NCI-H2029 (cell line): ENCODE measurements around the gene KLRF1.

Source experiments
- DNase-seq: peaks from one replicate; lab custom pipeline; 2025; lab: John Stamatoyannopoulos, UW

KLRF1 gene, protein sequence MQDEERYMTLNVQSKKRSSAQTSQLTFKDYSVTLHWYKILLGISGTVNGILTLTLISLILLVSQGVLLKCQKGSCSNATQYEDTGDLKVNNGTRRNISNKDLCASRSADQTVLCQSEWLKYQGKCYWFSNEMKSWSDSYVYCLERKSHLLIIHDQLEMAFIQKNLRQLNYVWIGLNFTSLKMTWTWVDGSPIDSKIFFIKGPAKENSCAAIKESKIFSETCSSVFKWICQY

DNA sequence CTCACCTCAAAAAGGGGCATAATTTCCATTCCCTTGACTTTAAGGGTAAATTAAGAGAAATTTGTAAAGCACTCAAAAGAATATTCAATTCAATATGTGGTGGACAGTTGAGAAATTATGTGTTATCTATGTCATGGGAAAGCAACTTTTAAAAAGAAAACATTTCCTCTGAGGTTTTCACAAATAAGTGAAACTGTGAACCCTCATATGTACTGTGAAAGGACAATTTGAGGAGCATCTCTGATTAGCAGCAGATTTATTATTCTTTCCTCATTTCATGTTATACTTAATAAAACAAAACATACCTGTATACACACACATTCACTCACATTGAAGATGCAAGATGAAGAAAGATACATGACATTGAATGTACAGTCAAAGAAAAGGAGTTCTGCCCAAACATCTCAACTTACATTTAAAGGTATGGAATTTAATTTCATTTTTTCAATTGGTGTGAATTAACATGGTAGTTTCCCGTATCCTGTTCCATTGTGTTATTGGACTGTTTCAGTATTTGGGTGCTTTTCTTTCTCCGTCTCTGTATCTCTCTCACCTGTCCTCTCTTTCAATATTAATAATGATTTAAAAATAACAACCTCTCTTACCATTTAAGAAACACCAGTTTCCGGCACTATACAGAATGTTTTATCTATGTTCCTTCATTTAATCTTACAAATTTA is at the start of gene KLRF1:
KLRF1 (plus strand) TSS at position 273 of the 680 bp plus-strand sequence; CDS start at position 337, 64 bp downstream.
- no peak for DNase-seq

DNA sequence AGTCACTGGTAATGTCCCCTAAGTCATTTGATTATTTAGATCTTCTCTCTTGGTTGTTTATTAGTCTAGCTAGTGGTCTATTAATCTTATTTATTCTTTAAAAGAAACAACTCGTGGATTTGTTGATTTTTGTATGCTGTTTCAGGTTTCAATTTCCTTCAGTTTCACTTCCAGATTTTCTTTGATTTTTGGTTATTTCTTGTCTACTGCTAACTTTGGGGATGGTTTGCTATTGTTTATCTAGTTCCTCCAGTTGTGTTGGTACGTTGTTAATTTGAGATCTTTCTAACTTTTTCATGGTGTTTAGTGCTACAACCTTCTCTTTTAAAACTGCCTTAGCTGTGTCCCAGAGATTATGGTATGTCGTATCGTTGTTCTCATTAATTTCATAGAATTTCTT is 48.1 kb upstream of the KLRF1 start:
- DNase-seq: no peak

- DNase-seq: no peak
Measured at GRCh38 chr12:9781360-9781759, 45.9 kb upstream of the KLRF1 start.

GRCh38 chr12:9782547-9783382 is 44.5 kb upstream of the KLRF1 start:
- DNase-seq: no peak

DNA sequence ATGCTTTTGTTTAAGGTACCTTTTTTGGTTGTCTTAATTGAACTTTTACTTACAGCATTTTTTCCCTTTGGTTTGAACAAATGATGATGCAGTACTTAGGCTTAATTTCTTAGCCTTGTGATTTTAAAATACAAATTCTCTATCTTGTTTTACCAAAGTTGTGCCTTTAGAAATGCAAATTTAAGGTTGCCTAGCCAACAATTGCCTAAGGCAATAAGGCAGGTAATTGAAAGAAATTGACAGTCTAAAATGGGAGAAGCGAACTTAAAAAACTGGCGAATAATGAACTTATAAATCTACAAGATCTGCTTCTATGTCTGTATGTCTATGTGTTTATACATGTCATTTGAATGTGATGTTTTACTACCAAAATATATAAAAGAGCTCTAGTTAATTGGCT is 43.0 kb upstream of the KLRF1 start:
- no peak for DNase-seq

GRCh38 chr12:9784816-9785215 is 42.5 kb upstream of the KLRF1 start:
- DNase-seq: no peak

- no peak for DNase-seq
Measured at GRCh38 chr12:9786726-9787717, 40.3 kb upstream of the KLRF1 start.

DNA sequence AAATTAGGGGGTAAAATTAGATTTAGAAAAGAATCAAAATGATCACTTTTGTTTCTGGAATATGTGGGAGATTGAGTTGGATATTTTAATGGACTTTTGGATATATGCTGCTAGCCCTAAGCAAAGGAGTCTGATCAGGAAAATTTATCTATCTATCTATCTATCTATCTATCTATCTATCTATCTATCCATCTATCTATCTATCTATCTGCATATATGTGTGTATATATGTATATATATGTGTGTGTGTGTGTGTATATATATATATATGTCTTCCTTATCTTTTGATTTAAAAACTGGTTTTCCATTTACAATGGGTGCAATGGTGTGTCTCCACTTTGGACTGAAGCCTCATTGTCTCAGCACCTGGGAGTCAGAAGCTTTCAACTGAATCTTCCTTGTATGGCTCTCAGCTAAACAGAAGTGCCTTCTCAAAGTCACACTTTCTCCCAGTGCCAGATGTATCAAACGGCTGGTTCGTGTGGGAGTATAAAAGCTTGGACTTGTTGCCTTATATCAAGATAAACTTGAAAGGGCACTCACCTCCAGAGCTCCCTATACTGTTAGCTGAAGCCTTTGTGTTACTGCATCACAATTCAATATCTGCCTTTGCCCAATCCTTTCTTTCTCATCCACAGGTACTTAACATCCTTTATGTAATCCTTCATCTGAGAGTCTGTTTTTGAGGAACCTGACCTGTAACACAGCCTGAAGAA is 34.9 kb upstream of the KLRF1 start:
- DNase-seq: no peak

DNA sequence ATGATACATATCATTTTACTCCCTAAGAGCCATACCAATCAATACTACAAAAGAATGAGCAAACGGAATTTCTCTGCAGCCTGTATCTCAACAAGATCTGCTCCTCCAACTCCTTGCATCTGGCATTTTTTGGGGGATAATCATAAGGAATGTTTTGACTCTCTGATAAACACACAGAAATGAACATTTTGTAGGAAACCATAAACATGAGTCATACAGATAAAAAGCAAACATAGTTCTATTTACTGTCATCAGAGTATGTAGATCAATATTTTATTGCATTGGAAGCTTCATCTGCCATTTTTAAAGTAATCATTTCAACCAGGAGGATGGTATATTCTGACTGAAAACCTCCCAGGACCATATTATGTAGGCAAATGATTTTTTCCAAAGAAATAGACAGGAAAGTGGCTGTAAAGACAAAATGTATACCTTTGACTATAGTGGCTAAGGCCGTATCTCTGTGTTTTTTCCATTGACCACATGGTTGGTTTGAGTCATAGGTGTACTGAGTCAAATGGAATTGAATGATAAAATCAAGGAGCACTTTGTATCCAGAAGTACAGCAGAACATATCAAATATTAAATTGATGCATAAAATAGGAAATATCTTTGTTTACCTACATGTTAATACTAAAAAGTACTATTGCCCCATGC is 34.2 kb upstream of the KLRF1 start:
- DNase-seq: no peak

- DNase-seq: no peak
Measured at GRCh38 chr12:9793779-9794395, 33.4 kb upstream of the KLRF1 start.

DNA sequence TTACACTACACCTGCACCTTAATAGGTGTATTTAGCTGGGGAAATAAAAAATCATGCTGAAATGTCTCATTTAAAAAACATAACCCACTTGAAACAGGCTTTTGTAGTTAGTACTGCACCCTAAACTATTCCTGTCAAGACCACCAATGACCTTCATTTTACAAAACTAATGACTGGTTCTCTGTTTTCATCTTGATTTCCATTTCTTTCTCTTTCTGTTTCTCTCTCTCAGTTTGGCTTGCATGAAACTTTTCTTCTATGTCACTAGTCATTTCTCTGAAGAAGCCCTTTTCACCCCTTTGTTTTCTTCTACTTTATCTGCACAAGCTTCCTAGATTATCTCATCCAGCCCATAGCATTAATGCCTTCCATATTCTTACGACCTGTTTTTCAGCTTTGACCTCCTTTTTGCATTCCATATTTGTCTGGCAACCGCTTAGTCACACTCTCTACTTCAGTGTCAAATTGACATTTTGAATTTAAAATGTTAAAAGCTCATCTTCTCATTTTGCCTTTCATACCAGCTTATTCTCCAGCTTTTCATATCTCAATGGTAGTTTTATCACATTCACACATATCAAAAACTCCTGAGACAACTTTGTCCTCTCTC is 32.7 kb upstream of the KLRF1 start:
- no peak for DNase-seq

DNA sequence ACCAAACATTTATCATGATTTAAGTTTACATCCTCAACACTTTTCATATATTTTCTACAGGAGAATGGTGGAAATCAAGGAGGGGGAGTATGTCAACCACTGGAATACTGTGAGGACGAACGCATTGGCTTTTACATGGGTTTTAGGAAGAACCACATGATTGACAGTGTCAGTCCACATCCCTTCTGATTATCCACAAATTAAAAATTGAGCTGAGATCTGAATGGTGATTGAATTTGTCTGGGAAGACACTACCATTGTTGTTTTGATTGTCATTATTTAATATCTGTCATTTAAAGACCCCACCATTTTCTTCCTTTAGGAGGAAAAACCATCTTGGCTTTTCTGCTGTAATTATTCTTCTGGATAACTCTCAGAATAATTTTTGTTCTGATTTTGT is 31.3 kb upstream of the KLRF1 start:
- no peak for DNase-seq

GRCh38 chr12:9796346-9796745 is 30.9 kb upstream of the KLRF1 start:
- no peak for DNase-seq

- DNase-seq: no peak
Measured at GRCh38 chr12:9796971-9797370, 30.3 kb upstream of the KLRF1 start.

DNA sequence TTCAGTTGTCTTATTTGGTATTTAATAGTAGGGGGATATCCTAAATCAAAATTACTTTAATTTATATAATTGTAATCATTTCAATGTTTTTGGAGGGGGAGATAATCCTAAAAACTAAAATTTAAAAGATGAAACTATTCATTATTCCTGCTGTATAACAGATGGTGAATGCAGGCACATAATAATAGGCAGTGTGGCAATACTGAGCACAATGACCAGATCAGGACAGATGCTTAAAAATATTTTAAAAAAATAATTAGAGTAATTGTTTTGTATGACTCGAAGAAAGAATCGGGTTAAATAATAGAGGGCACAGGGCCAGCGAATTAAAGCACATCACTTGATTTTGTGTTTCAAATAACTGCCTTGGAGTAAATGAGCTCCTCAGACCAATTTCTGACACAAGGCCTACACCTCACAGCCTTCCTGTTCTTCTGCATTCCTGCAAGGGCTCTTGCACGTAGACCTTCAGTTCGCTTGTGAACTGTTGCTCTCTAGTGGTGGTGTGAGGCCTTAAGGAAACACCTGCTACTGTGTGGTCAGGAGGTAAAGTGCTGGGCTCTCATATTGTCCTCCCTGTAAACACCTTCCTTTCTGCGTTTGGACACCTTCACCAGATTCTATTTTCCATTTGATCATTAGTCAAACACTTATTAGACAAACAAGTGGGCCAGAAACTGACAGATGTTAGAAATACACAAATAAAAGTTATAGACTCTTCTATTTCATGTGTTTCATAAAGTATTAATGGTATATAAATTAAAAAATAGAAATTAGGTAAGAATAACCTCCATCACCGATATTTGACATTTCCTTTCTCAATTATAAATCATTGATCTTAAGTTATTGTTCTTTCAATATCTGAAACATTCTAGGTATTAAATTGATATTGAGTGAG is 29.3 kb upstream of the KLRF1 start:
- no peak for DNase-seq

- no peak for DNase-seq
Measured at GRCh38 chr12:9799961-9800360, 27.3 kb upstream of the KLRF1 start.

DNA sequence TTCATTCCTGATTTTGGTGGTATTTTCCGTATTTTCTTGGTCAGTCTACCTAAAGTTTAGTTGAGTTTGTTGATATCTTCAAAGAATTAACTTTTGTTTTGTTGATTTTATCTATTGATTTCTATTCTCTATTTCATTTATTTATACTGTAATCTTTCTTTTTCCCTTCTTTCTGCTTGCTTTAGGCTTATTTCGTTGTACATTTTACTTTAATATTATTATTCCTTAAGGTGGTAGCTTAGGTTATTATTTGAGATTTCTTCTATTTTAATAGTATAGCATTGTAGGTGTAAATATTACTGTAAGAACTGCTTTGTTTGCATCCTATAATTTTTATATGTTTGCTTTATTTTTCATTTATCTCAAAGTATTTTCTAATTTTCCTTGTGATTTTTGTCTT is 21.4 kb upstream of the KLRF1 start:
- DNase-seq: no peak

DNA sequence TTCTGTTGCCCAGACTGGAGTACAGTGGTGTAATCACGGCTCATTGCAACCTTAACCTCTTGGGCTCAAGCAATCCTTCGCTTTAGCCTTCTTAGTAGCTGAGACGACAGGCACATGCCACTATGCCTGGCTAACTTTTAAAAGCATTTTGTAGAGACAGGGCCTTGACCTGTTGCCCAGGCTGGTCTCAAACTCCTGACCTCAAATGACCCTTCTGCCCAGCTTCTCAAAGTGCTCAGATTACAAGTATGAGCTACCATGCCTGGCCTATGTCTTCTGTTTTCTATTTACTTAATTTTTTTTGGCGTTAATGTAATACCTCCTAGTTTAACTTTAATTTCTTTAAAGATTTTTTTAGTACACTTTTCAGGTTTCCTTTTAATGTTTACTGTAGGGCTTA is 20.6 kb upstream of the KLRF1 start:
- no peak for DNase-seq

DNA sequence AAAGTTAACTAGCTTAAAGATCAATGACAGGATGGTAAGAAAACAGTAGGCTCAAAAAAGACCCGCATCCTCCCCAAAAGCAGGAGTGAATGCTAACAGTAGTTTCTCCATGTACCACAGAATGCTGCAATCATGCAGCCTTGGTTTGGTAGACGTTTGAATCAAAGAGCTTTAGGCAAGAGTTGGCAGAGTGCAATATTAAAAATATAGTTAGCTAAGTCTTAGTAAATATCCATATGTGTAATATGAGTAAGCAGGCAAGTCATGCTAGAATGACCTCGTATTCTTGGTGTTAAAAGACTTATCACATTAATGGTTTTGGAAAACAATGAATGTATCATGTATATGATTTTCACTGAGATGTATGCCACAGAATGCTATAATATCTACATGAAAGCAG is 18.8 kb upstream of the KLRF1 start:
- DNase-seq: no peak
